D721Med (cell line): Measurements from ENCODE around the gene FNDC10.

Source experiments
- DNase-seq: peaks from one replicate; pipeline ENCODE4 v3.0.0; 2011; ENCODE audit warnings: low spot score; ENCODE audit not compliant: insufficient read length
- FAIRE-seq: peaks from 2 replicates; lab custom pipeline; 2011; peaks lifted over from hg19 to GRCh38; lab: Jason Lieb, UNC
- TF ChIP-seq, protein P1 (sequence below): IDR thresholded peaks from 2 replicates; pipeline ENCODE4 v1.5.1; 2012; ENCODE audit warnings: mild to moderate bottlenecking, control low read depth; ENCODE audit not compliant: insufficient read depth; ENCODE audit errors: missing control alignments

The FNDC10 gene

GRCh38 chr1:1591452-1591851 is 8.5 kb downstream of the FNDC10 start:
- FAIRE-seq (no peak), DNase-seq (no peak)
- TF ChIP-seq, protein P1, sequence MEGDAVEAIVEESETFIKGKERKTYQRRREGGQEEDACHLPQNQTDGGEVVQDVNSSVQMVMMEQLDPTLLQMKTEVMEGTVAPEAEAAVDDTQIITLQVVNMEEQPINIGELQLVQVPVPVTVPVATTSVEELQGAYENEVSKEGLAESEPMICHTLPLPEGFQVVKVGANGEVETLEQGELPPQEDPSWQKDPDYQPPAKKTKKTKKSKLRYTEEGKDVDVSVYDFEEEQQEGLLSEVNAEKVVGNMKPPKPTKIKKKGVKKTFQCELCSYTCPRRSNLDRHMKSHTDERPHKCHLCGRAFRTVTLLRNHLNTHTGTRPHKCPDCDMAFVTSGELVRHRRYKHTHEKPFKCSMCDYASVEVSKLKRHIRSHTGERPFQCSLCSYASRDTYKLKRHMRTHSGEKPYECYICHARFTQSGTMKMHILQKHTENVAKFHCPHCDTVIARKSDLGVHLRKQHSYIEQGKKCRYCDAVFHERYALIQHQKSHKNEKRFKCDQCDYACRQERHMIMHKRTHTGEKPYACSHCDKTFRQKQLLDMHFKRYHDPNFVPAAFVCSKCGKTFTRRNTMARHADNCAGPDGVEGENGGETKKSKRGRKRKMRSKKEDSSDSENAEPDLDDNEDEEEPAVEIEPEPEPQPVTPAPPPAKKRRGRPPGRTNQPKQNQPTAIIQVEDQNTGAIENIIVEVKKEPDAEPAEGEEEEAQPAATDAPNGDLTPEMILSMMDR, result no peak

DNA sequence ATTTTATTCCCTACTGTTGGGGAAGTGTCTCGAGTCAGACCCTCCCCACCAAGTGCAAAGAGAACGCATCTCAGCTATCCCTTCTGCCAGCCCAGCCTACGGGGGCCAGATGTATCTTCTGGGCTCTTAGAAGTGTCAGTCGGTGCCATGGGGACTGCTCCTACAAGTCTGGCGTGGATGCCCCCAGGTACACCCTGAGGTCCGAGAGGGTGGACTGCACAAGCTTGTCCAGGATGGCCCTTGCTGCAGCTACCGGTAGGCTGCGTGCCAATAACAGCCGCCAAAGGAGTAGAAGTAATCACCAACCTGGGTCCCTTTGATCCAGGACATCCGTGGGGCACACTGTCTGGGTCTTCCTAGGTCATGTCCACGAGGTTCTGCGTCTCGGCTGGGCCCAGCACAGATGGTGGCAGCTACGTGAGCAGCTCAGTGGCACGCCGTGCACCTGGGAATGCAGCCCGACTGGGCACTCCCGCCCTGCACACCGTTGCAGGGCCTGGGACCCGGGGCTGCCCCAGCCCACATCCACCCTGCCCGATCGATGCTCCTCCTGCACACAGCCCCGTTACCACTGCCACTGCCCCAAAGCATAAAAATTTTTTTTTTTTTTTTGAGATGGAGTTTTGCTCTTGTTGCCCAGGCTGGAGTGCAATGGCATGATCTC is 16.5 kb downstream of the FNDC10 start:
- TF ChIP-seq, protein P1, result no peak

GRCh38 chr1:1582585-1583346 is 17.2 kb downstream of the FNDC10 start:
- DNase-seq (no peak), FAIRE-seq (no peak)
- TF ChIP-seq, protein P1, result no peak

More for the DNA sequence above, 16.5 kb downstream of the FNDC10 start:
- DNase-seq (no peak), FAIRE-seq (no peak)

- DNase-seq (no peak), FAIRE-seq (no peak)
- TF ChIP-seq, protein P1, result no peak
Observed at GRCh38 chr1:1578371-1578940, 21.5 kb downstream of the FNDC10 start.

- TF ChIP-seq, protein P1, result no peak
Observed at GRCh38 chr1:1577367-1578011, 22.4 kb downstream of the FNDC10 start.

DNA sequence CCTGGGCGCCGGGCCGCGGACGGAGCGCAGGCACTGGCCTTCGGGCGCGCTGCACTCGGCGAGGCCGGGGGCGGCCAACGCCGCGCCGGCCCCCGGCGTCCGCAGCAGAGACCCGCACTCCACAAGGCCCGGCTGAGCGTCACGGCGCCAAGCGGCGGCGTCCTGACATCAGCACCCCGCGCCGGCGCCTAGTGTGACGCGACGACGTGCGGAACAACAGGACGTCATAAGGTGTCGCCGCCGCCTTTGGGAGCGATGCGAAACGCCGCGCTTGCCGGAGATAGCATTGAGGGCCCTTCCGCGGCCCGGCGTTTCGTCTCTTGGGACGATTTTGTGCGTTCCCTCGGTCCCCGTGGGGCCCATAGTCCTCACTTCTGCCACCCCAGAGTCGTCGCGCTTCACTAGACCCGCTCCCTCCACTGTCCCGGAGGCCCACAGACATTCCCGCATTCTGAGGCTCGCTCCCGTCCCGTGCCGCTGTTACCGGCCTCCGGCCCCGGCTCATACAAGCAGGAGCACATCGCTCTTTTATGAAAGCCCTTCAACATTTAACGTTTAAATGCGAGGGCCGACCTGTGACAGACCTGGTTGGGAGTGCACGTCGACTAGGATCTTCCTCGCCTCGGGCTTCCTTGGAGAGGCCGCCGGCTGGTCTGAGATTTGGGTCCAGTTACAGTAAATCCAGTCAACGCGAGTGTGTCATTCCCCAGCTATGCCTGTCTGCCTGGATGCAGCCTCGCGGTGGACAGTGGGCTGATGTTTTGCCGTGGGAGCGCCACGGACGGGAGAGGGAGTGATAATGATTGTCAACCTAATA is 25.0 kb downstream of the FNDC10 start, which contains the start of gene SSU72:
Gene SSU72, minus strand, starts transcription at position 143 of the 817 bp plus-strand sequence. CDS start 306 bp downstream, outside the sequence.
- FAIRE-seq (no peak), DNase-seq (peak; percentile 53)
- TF ChIP-seq, protein P1, result no peak

More at GRCh38 chr1:1577367-1578011, 22.4 kb downstream of the FNDC10 start:
- no peak for DNase-seq
- no peak for FAIRE-seq
